ENCODE measurements around the gene EXOC3.

The EXOC3 gene

GRCh38 chr5:463952-464351 is 21.0 kb downstream of the EXOC3 start:
- peaks cover 37% of the 10 kb centered on the region for H3K36me3 ChIP-seq (ENCODE audit: low read depth)
- no peaks in the 10 kb centered on the region for H3K9me3 ChIP-seq (ENCODE audit: severe bottlenecking)
- no peak overlapping the region for H3K27ac ChIP-seq (ENCODE audit: poor library complexity, severe bottlenecking)
- H3K4me1 ChIP-seq (ENCODE audit: insufficient read depth, poor library complexity, severe bottlenecking): peaks cover 3% of the 10 kb centered on the region
- ATAC-seq (ENCODE audit: low read depth) (no peak), DNase-seq (ENCODE audit: low spot score) (peak; percentile 19)
- TF ChIP-seq, protein P1, sequence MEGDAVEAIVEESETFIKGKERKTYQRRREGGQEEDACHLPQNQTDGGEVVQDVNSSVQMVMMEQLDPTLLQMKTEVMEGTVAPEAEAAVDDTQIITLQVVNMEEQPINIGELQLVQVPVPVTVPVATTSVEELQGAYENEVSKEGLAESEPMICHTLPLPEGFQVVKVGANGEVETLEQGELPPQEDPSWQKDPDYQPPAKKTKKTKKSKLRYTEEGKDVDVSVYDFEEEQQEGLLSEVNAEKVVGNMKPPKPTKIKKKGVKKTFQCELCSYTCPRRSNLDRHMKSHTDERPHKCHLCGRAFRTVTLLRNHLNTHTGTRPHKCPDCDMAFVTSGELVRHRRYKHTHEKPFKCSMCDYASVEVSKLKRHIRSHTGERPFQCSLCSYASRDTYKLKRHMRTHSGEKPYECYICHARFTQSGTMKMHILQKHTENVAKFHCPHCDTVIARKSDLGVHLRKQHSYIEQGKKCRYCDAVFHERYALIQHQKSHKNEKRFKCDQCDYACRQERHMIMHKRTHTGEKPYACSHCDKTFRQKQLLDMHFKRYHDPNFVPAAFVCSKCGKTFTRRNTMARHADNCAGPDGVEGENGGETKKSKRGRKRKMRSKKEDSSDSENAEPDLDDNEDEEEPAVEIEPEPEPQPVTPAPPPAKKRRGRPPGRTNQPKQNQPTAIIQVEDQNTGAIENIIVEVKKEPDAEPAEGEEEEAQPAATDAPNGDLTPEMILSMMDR (IDR thresholded peaks at IDR 0.05; ENCODE audit: poor library complexity, severe bottlenecking): no peak
- H3K4me3 ChIP-seq (ENCODE audit: severe bottlenecking): no peak overlapping the region
- H3K27me3 ChIP-seq (ENCODE audit: insufficient read depth, poor library complexity, severe bottlenecking): no peaks in the 10 kb centered on the region

- Histone ChIP-seq H3K4me1 (ENCODE audit: insufficient read depth, poor library complexity, severe bottlenecking) (no peaks in the 10 kb centered on the region), H3K27me3 (ENCODE audit: insufficient read depth, poor library complexity, severe bottlenecking) (no peaks in the 10 kb centered on the region), H3K36me3 (ENCODE audit: low read depth) (peaks cover 34% of the 10 kb centered on the region), H3K27ac (ENCODE audit: poor library complexity, severe bottlenecking) (no peak overlapping the region), H3K4me3 (ENCODE audit: severe bottlenecking) (no peak overlapping the region), H3K9me3 (ENCODE audit: severe bottlenecking) (no peaks in the 10 kb centered on the region)
- TF ChIP-seq, protein P1 (IDR thresholded peaks at IDR 0.05; ENCODE audit: poor library complexity, severe bottlenecking): no peak
- DNase-seq (ENCODE audit: low spot score) (peak; percentile 70), ATAC-seq (ENCODE audit: low read depth) (no peak)
These were observed 21.5 kb downstream of the EXOC3 start for GRCh38 chr5:464446-464842.

DNA sequence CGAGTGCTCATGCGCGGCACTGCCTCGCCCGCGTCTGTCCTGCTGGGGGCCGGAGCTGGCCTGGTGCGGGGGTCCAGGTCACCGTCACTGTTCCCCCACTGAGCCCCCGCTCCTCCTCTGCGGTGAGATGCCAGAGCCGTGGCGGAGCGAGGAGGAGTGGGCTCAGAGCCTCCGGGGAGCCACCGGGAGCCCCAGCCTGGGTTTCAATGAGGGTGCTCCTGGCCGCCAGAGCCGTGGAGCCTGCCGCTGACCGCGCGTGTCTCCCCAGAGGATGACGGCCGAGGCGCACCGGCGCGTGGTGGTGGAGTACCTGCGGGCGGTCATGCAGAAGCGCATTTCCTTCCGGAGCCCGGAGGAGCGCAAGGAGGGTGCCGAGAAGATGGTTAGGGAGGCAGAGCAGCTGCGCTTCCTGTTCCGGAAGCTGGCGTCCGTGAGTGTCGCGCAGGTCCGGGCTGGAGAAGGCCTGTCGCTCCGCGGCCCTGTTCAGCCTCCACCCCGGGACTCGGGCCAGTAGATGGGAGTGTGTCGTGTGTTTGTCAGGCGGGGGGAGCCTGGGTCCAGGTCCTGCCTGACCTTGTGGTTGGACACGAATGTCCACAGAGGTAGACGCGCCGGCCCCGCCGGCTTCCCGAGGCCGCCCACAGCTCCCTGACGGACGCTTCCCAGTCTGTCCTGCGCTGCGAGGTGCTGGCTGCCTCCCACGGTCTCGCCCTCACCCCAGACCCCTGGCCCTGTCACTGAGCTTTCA is 22.0 kb downstream of the EXOC3 start:
- Histone ChIP-seq H3K36me3 (ENCODE audit: low read depth) (peaks cover 31% of the 10 kb centered on the region), H3K4me1 (ENCODE audit: insufficient read depth, poor library complexity, severe bottlenecking) (no peaks in the 10 kb centered on the region), H3K9me3 (ENCODE audit: severe bottlenecking) (no peaks in the 10 kb centered on the region), H3K27ac (ENCODE audit: poor library complexity, severe bottlenecking) (no peak overlapping the region), H3K27me3 (ENCODE audit: insufficient read depth, poor library complexity, severe bottlenecking) (no peaks in the 10 kb centered on the region), H3K4me3 (ENCODE audit: severe bottlenecking) (no peak overlapping the region)
- ATAC-seq (ENCODE audit: low read depth) (0 out of 3 replicates have a peak, but pooled peaks have one; percentile 13), DNase-seq (ENCODE audit: low spot score) (peak; percentile 72)
- TF ChIP-seq, protein P1 (IDR thresholded peaks at IDR 0.05; ENCODE audit: poor library complexity, severe bottlenecking): no peak

DNA sequence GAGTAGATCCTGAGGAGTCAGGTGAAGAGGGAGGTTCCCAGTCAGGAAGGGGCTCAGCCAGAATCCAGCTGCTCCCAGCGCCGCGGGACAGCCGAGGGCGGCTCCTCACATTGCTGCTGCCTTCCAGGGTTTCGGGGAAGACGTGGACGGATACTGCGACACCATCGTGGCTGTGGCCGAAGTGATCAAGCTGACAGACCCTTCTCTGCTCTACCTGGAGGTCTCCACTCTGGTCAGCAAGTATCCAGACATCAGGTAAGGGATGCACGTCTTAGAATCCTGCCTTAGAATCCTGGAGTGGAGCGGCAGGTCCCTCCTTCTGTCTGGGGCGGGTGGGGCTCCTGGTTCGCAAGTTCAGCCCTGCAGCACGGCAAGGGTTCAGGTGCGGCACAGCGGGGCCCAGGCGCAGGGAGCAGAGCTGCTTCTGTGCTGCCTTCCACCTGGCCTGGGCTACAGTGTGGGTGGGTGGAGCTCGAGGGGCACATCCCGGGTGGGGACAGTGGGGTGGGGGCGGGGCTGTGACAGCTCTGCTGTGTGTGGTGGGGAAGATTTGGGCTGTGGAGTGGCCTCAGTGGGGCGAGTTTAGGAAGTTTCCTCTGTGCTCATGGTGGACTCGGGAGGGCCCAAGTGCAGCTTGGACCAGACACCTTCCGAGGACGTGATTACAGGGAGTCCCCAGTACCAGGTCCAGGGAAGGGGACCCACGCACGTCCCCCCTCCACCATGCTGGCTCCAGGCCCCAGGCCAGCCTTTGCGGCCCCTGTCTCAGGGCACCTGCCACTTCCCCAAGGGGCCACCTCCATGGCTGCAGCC is 22.8 kb downstream of the EXOC3 start:
- H3K27me3 ChIP-seq (ENCODE audit: insufficient read depth, poor library complexity, severe bottlenecking): no peaks in the 10 kb centered on the region
- no peaks in the 10 kb centered on the region for H3K9me3 ChIP-seq (ENCODE audit: severe bottlenecking)
- no peak overlapping the region for H3K4me3 ChIP-seq (ENCODE audit: severe bottlenecking)
- H3K36me3 ChIP-seq (ENCODE audit: low read depth): peaks cover 36% of the 10 kb centered on the region
- TF ChIP-seq, protein P1 (IDR thresholded peaks at IDR 0.05; ENCODE audit: poor library complexity, severe bottlenecking): no peak
- H3K27ac ChIP-seq (ENCODE audit: poor library complexity, severe bottlenecking): no peak overlapping the region
- DNase-seq (ENCODE audit: low spot score) (no peak), ATAC-seq (ENCODE audit: low read depth) (no peak)
- no peaks in the 10 kb centered on the region for H3K4me1 ChIP-seq (ENCODE audit: insufficient read depth, poor library complexity, severe bottlenecking)
